Putamen (tissue), 1 donor: ENCODE data around the gene NRIP3.

Experiments used
- DNase-seq: peaks from one replicate; pipeline ENCODE4 v3.0.0-alpha.2; 2016; ENCODE audit warnings: low spot score

The NRIP3 gene

DNA sequence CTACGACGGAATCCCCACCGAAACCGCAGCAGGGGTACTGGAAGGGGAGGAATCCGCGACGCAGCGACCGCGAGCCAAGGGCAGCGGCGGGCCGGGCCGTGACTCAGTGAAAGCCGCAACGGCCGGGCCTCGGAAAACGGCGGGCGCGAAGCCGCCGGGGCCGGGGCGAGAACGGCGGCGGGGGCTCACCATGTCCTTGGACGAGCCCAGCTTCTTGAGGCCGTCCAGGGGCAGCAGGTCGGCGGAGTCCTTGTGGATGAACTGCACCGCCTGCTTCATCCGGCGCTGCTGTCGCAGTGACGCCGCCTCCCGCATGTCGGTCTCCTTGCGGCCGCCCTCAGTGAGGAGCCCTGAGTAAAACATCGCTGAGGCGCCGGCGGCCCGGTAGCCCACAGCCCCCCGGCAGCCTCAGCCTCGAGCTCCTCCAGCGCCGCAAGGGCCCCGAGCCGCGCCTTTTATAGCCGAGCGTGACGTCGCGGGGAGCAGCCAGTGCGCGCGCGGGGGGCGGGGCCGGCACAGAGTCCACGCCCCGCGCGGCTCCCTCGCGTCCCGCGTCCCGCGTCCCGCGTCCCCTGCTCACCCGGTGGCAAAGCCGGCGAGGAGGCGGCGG lies at the start of gene NRIP3:
Gene NRIP3, minus strand, starts transcription at position 429 of the 610 bp plus-strand sequence. Its CDS starts 66 bp downstream, at position 363.
- peak; percentile 56 for DNase-seq

DNA sequence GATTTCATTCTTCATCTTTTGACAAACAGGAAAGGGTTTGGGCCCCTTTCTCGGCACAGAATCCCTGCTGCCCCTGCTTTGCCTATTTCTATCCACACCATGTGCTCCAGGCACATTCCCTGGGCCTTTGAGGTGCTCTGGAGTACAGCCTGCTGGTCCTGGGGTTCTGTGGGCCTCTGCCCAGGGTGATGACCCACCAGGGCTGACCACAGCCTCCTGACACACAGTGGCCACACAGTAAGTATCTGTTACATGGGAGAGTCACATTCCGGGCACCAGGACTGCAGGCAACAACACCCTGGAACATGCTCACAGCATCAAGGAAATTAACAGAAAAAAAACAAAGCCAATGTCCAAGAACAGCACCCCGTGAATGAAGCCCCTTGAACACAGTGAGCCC lies 48.5 kb upstream of the NRIP3 start:
- no peak for DNase-seq

GRCh38 chr11:9049959-9050358 lies 46.2 kb upstream of the NRIP3 start:
- no peak for DNase-seq

GRCh38 chr11:9047964-9048523 lies 44.2 kb upstream of the NRIP3 start:
- no peak for DNase-seq

DNA sequence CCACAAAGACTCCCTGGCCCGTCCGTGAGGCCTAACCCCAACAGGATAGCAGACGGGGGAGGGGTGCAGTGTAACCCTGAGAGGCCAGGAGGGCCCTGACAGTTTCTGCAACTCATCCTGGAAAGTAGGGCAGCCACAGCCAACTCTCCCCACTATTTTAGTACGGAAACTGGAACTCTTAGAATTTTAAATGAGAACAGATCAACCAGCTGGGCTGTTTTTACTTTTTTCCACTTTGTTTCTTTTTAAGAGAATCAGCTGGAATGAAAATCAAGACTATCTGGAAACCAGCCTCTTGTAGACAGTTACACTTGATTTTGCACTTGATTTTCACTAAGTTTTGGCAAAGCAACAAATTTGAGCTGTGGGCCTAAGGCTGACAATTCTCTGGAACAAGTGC lies 42.7 kb upstream of the NRIP3 start:
- no peak for DNase-seq

- no peak for DNase-seq
These were observed 38.7 kb upstream of the NRIP3 start for GRCh38 chr11:9042488-9042887.

DNA sequence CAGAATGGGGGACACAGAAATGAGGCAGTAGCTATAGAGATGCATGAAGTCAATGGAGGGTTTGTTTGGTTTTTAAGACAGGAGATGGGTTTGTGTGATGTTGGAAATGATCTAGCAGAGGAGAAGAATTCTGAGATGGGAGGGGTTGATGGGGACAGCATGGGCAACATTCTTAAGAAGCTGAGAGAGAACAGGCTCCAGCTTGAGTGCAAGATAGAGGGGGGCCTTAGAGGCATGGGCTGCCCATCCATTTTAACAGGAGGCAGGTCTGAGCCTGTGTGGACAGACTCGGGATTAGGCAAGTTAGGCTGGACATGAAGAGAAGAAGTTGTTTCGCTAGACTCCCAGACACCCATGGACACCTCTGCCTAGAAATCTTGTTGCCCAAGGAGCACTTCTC lies 37.9 kb upstream of the NRIP3 start:
- no peak for DNase-seq

GRCh38 chr11:9040410-9040809 lies 36.6 kb upstream of the NRIP3 start:
- no peak for DNase-seq

DNA sequence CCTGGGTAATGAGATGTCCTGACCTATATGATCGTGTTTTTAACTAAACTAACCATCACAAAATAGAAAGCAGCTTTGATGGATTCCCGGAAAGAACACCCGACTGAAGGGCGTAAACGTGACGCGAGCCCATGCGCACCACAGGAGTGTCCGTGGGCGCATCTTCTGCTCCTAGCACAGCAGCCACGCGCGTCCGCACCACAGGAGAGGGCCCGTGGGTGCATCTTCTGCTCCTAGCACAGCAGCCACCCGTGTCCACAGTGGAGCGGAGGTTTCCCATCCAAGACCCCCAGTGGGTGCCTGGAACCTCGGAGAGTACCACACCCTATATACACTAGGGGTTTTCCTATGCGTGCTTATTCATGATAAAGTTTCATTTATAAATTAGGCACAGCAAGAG lies 36.1 kb upstream of the NRIP3 start:
- no peak for DNase-seq

- DNase-seq = no peak
These were observed 35.4 kb upstream of the NRIP3 start for GRCh38 chr11:9039198-9039597.

DNA sequence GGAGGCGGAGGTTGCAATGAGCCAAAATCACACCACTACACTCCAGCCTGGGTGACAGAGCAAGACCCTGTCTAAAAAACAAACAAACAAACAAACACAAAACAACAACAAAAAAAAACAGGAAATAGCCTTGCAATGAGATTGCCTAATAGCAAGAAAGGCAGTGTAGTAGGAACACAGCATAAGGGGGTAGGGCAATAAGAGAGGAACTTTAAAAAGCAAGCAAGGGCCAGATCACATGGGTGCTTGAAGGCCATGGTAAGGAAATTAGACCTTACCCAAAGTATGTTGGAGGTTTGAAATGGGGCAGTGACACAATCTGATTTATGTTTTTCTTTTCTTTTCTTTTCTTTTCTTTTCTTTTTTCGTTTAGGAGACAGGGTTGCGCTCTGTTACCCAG lies 34.7 kb upstream of the NRIP3 start:
- DNase-seq = no peak

GRCh38 chr11:9037963-9038362 lies 34.2 kb upstream of the NRIP3 start:
- no peak for DNase-seq

DNA sequence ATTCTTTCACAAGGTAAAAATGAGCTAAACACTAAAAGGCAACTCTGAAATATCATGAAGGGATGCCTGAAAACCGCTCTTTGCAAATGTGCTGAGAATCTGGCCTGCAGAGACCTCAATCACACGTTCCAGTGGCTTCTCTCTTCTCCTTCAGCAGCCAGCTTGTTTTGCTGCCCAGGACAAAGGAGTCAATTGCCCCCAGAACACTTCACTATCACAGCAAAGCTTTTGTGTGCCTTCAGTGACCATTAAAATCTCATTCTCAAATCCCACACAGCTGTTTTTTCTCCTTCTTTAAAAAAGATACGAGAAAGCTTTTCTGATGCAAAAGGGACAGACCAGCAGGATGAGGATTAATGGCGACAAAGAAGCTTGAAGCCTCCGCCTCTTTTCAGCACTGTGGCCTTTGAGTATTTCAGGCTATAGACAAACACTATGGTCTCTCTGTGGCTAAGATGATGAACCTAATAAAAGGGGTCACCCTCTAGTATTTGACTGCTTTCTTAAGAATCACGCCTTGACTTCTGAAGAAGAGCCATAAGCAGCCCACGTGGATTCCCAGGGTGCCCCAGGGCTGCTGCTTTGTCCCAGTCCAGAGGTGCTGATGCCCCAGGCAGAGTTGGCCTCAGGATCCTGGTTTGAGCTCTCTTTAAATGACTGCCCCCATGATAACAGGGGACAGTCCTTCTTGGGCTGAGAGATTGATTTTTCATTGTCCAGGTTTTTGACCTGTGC lies 33.4 kb upstream of the NRIP3 start:
- DNase-seq = no peak

DNA sequence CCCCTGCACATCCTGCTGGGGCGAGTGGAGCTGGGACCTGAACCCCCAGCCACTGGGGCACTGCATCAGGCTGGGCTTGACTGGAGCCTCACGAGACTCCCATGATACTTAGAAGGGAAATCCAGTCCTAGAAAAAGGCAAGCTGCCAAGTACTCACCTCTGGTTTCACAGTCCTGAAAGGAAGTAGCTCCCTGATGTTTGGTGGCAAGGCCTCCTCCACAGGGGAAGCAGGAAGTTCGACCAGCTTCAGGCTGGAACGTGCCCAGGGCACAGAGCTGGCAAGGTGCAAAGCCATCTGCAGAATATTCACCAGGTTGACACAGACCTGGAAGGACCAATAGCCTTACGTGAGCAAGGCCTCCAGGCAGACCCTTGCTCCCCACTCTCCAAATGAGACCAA lies 26.8 kb upstream of the NRIP3 start:
- no peak for DNase-seq

- no peak for DNase-seq
These were observed 25.6 kb upstream of the NRIP3 start for GRCh38 chr11:9029422-9029821.

DNA sequence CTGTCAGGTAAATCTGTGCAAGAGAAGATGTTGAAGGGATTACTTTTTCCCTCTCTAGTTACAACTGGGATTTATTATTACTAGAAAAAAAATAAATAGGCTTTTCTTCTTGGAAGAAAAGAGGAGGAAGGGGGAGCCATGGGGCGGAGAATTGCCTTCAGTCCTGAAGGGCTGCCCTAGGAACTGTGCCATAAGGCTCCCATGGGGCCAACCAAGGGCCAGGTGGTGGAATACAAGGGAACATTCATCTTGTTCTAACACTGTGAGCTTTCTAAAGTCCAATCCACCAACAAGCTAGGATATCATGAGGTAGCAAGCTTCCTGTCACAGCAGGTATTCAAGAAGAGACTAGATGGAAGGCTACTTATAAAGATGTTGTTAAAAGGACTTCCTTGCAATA lies 24.8 kb upstream of the NRIP3 start:
- no peak for DNase-seq

GRCh38 chr11:9025101-9025850 lies 21.5 kb upstream of the NRIP3 start:
- DNase-seq = no peak

- no peak for DNase-seq
These were observed 19.3 kb upstream of the NRIP3 start for GRCh38 chr11:9022961-9023680.

DNA sequence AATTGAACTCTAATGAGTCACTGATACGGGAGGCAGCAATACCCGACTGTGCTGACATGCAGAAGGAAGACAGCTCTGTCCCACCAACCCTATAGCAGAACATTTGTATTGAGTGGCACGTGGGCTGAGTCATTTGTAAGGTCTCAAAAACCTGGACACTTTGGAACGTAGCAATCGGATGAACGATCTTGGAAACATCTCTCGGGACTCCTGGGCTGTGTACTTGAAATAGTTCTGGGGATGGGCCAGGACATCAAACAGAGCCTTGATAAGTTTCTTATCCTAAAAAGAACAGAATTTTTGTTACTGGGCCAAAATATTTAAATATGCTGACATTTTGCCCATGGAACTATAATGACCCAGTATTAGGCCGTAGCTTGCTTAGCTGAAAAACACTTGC lies 17.1 kb upstream of the NRIP3 start:
- no peak for DNase-seq

GRCh38 chr11:9019861-9020260 lies 16.1 kb upstream of the NRIP3 start:
- DNase-seq = no peak

DNA sequence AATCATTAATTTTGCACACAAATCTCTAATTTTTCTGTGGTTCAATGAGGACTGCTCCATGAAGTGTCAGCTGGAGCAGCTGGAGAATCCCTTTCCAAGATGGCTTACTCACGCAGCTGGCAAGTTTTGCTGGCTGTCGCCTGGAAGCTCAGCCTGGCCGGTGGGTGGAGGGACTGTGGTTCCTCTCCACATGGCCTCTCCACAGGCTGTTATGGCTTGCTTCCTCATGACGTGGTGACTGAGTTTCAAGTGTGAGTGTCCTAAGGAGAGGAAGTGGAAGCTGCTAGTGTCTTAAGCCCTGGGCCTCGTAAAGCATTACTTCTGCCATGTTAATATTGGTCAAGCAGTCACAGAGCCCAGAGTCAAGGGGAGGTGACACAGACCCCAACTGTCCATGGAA lies 14.0 kb upstream of the NRIP3 start:
- no peak for DNase-seq

DNA sequence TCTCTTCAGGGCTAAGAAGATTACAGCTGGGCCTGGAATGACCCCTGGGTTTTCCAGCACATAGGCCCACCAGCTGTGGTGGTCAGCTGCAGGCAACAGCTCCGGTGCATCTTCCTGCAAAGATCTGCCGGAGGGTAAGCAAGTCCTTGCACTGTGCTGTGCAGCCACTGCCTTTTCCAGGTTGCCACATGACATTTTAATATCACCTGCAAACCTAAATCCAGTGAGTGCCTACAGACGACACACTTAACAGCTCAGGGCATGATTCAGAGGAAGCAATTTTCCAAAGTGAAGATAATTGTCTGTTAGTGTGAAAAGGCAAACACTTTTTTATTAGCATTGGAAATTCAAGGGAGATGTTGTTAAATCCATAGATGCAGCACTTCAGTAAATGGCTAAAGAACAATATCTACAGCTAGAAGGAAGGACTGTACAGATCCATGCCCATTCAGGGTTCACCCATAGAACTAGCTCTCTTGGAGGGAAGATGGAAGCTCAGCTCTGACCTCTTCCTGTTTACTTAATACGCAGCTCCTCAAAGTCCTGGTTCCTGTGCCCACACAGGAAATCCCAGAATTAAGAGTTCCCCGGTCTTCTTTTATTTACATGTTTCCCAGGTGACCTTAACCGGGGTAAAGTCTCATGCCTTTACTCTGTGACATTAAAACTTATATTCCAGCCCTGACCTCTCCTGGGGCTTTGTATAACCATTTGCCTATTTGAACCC lies 13.3 kb upstream of the NRIP3 start:
- DNase-seq = peak; percentile 52
